Measurements from ENCODE around the gene KPNB1.

GRCh38 chr17:47676199-47676472 lies 26.4 kb downstream of the KPNB1 start:
- TF ChIP-seq CTCF (IDR thresholded peaks at IDR 0.05) (no peak), POLR2A (IDR thresholded peaks at IDR 0.05) (no peak)

All from thyroid gland (tissue), 4 donors.